HL-60 (cell line): ENCODE measurements around the gene SARS2.

ENCODE experiments used
- DNase-seq, 2 experiments: peaks; one replicate each; pipeline ENCODE4 v3.0.0-alpha.2; 2010 to 2020; ENCODE audit warnings: low read depth in 1 of 2, low spot score in 1 of 2
- H3K27ac ChIP-seq: fragments of 250-450 bp; sonication (Bioruptor Pico); replicated peaks from 2 replicates; pipeline ENCODE4 v1.5.1; 2020; ENCODE audit warnings: mild to moderate bottlenecking, moderate library complexity
- H3K27me3 ChIP-seq: fragments of 250-450 bp; sonication (Bioruptor Pico); 2 replicates; pipeline ENCODE4 v1.5.1; 2021; ENCODE audit warnings: mild to moderate bottlenecking, moderate library complexity; ENCODE audit not compliant: insufficient read depth, poor library complexity, severe bottlenecking
- H3K4me3 ChIP-seq: replicated peaks from 2 replicates; pipeline ENCODE4 v1.5.1; 2011; ENCODE audit warnings: mild to moderate bottlenecking, control low read depth, low read length; ENCODE audit not compliant: insufficient read depth
- GABPA ChIP-seq: IDR thresholded peaks from 2 replicates; pipeline ENCODE4 v1.6.1; 2012; ENCODE audit warnings: low read depth
- POLR2AphosphoS5 ChIP-seq: IDR thresholded peaks from 2 replicates; pipeline ENCODE4 v1.6.1; 2012; ENCODE audit warnings: low read depth
- SPI1 ChIP-seq: IDR thresholded peaks from 2 replicates; pipeline ENCODE4 v1.6.1; 2012; ENCODE audit warnings: low read depth, mild to moderate bottlenecking, borderline replicate concordance
- TF ChIP-seq, protein P1 (sequence below): IDR thresholded peaks from one replicate; pipeline ENCODE4 v1.5.1; 2011; ENCODE audit warnings: low read length, control low read depth, inconsistent platforms; ENCODE audit not compliant: insufficient read depth
- TF ChIP-seq, protein P2 (sequence below): IDR thresholded peaks from 2 replicates; pipeline ENCODE4 v1.6.1; 2012; ENCODE audit warnings: low read depth; ENCODE audit not compliant: insufficient replicate concordance

The SARS2 gene

DNA sequence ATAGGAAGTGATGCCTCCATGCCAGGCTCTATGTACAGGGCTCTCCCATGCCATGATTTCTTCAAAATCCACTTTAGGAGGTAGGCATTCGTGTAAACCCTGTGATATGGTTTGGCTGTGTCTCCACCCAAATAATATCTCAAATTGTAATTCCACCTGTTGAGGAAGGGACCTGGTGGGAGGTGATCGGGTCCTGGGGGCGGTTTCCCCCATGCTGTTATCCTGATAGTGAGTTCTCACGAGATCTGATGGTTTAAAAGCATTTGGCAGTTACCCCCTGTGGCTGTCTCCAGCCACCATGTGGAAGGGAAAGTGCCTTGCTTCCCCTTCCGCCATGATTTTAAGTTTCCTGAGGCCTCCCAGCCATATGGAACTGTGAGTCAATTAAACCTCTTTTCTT is 8.1 kb downstream of the SARS2 start:
- no peak overlapping the region for H3K4me3 ChIP-seq
- DNase-seq: no peak
- H3K27ac ChIP-seq: no peak overlapping the region
- TF ChIP-seq POLR2AphosphoS5 (no peak), GABPA (no peak), SPI1 (no peak)
- TF ChIP-seq, protein P1, sequence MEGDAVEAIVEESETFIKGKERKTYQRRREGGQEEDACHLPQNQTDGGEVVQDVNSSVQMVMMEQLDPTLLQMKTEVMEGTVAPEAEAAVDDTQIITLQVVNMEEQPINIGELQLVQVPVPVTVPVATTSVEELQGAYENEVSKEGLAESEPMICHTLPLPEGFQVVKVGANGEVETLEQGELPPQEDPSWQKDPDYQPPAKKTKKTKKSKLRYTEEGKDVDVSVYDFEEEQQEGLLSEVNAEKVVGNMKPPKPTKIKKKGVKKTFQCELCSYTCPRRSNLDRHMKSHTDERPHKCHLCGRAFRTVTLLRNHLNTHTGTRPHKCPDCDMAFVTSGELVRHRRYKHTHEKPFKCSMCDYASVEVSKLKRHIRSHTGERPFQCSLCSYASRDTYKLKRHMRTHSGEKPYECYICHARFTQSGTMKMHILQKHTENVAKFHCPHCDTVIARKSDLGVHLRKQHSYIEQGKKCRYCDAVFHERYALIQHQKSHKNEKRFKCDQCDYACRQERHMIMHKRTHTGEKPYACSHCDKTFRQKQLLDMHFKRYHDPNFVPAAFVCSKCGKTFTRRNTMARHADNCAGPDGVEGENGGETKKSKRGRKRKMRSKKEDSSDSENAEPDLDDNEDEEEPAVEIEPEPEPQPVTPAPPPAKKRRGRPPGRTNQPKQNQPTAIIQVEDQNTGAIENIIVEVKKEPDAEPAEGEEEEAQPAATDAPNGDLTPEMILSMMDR: no peak
- TF ChIP-seq, protein P2, sequence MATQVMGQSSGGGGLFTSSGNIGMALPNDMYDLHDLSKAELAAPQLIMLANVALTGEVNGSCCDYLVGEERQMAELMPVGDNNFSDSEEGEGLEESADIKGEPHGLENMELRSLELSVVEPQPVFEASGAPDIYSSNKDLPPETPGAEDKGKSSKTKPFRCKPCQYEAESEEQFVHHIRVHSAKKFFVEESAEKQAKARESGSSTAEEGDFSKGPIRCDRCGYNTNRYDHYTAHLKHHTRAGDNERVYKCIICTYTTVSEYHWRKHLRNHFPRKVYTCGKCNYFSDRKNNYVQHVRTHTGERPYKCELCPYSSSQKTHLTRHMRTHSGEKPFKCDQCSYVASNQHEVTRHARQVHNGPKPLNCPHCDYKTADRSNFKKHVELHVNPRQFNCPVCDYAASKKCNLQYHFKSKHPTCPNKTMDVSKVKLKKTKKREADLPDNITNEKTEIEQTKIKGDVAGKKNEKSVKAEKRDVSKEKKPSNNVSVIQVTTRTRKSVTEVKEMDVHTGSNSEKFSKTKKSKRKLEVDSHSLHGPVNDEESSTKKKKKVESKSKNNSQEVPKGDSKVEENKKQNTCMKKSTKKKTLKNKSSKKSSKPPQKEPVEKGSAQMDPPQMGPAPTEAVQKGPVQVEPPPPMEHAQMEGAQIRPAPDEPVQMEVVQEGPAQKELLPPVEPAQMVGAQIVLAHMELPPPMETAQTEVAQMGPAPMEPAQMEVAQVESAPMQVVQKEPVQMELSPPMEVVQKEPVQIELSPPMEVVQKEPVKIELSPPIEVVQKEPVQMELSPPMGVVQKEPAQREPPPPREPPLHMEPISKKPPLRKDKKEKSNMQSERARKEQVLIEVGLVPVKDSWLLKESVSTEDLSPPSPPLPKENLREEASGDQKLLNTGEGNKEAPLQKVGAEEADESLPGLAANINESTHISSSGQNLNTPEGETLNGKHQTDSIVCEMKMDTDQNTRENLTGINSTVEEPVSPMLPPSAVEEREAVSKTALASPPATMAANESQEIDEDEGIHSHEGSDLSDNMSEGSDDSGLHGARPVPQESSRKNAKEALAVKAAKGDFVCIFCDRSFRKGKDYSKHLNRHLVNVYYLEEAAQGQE: no peak
- H3K27me3 ChIP-seq: no peaks in the 10 kb centered on the region

DNA sequence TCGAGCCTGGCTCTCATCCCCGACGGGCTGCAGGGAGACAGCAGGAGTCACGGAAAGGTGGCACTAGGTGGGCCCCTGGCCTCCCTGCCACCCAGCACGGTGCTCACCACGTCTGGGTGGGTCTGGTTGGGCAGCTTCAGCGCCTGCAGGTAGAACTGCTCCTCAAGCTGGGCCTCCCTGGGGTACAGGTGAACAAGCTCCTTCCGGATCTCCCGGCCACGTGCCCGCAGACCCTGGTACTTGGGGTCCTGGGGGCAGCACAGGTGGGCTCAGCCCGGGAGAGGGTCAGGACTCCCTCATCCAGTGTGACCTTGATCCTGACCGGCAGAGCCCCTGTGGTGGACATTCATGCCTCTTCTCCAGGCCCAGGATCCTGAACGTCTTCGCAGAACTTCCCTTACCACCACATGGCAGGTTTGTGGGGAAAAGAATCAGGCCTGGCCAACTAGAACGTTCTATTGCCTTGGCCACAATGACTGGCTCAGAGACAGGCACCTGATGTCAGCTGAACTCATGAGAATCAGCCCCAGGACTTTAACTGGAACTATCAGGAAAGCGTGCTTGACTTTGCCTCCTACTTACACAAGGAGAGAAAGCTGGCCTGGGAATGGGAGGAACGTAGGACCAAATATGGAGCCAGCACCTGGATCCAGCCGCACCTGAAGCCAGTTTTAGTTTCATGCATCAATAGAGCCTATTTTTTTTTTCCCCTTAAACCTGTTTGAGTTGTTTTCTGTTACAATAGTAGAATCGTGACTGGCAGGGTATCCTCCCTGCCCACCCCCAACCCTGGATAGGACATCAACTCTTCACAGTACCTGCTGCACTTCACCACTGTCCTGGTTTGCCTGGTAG is 8.9 kb downstream of the SARS2 start:
- no peak overlapping the region for H3K27ac ChIP-seq
- H3K4me3 ChIP-seq: no peak overlapping the region
- DNase-seq: no peak
- H3K27me3 ChIP-seq: no peaks in the 10 kb centered on the region
- TF ChIP-seq SPI1 (no peak), POLR2AphosphoS5 (no peak; the same call in 1 of the 2 replicates), GABPA (no peak)
- TF ChIP-seq, protein P1: no peak
- TF ChIP-seq, protein P2: no peak

DNA sequence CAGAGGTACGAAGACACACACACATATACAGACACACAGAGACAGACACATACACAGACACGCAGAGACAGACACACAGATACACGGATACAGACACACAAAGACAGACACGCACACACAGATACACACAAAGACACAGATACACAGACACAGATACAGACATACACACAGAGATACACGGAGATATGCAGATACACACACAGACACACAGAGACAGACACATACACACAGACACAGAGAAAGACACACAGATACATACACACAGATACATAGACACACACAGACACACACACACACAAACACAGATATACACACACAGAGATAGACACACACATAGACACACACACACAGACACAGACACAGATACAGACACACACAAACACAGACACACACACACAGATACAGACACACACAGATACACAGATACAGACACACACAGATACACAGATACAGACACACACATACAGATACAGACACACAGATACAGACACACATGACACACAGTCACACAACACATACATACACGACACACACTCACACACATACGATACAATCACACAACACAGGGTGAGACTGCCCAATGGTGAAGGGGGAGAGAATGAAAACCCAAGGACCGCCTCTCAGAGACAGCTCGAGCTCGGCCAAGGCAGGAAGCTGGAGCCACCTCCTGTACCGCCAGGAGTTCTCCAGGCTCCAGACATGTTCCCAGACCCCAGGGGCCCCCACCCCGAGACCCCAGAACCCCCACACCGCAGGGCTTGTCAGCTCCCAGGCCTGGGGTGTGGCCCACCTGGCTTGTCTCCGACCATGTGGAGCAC is 9.8 kb downstream of the SARS2 start:
- TF ChIP-seq, protein P1: no peak
- no peak for TF ChIP-seq GABPA
- TF ChIP-seq SPI1: no peak
- no peak for TF ChIP-seq POLR2AphosphoS5
- TF ChIP-seq, protein P2: no peak
- Histone ChIP-seq H3K27me3 (no peaks in the 10 kb centered on the region), H3K4me3 (no peak overlapping the region), H3K27ac (no peak overlapping the region)
- no peak for DNase-seq
